Measurements from ENCODE around the gene TAF1L. TPM values are rescaled to one million over a fixed set of nuclear protein-coding genes. Genes with fewer than 3 reads are reported as not detected.
"Not testable (repeated sequence)": the region's sequence is repeated elsewhere in the genome, so short reads cannot be mapped to it uniquely, and the experiment has no call there.

Gene TAF1L
- polyA plus RNA-seq, 4 donors = 0.03 TPM; not detected in 3

DNA sequence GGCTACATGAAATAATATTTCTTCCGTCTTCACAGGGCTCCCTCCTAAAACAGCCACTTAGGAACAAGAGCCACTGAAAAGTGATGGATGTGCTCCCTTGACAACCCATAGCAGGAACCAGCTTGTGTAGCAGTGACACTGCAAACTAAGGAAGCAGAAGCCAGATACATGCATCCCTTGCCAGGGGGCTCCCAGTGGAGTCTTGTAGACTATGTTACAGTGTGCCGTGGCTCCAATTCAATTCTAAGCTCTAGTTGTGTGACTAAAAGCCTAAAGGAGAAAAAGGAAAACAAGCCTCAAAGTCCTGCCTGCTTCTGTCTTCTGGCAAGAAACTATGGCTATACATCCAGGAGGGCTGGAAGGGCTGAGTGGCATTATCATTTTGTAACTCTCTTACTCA, 12.2 kb upstream of the TAF1L start:
- 70 to 79% (median 79%) methylated on average over 2 of the region's 2 CpGs for WGBS, 3 donors

DNA sequence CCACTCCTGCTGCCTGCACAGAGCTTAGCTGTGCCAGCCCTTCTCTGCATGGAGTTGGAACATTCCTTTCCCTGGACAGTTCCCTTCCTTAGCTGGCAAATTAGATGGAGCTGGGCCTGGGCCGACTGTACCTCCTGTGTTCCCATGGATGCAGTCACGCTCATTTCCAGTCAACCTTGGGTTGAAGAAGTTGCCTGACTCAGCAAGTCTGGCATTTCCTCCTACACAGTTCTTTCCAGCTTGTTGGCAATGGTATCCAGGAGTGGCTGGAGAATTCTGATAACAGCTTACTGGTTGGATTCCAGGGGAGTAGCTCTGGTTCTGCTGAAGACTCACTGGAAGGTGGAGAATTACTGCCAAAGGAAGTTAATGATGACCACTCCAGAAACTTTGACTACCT, 9.2 kb upstream of the TAF1L start:
- WGBS, 3 donors = 67 to 79% (median 73%) methylated on average over 2 of the region's 2 CpGs
- FAIRE-seq = no peak

More for the DNA sequence above, 12.2 kb upstream of the TAF1L start:
- no peak overlapping the region for H3K27ac ChIP-seq (ENCODE audit: low read depth in 1 of 3, low read length in 2 of 3)
- H3K27me3 ChIP-seq (ENCODE audit: control insufficient read depth in 3 of 3, insufficient read depth in 3 of 3, low read length in 3 of 3) = no peaks in the 10 kb centered on the region
- FAIRE-seq (no peak), DNase-seq (no peak)
- no peaks in the 10 kb centered on the region for H3K36me3 ChIP-seq (ENCODE audit: control insufficient read depth in 3 of 3, insufficient read depth in 2 of 3, low read depth in 1 of 3, low read length in 3 of 3)
- H3K4me1 ChIP-seq (ENCODE audit: control insufficient read depth in 3 of 3, insufficient read depth in 2 of 3, low read depth in 1 of 3, low read length in 2 of 3) = no peaks in the 10 kb centered on the region
- no peak overlapping the region for H3K4me3 ChIP-seq (ENCODE audit: low read depth in 1 of 3, low read length in 3 of 3)
- peaks cover 0 to 2% of the 10 kb centered on the region in 2 donors for H3K9me3 ChIP-seq (ENCODE audit: control insufficient read depth in 2 of 2, insufficient read depth in 1 of 2, low read depth in 1 of 2, low read length in 1 of 2)

DNA sequence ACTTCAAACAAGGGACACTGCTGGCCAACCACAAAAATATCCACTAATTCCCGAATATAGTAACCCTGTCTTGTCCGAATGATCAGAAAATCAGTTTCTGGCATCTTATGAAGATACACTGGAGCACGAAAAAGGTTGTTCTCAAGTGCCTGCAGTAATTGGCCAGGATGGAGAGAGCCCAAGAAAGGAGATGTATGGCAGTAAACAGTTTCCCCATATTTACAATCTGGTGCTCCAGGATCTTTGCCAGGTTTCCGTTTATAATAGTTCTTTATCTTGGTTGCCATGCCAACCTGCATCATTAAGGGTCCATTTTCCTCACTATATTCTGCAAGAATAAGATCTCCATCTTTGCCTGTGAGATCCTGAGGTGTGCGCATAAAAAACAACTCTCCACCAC, 2.3 kb downstream of the TAF1L start:
- WGBS, 3 donors = 61 to 74% (median 62%) methylated on average over 5 of the region's 5 CpGs
- H3K4me3 ChIP-seq (ENCODE audit: low read depth in 1 of 3, low read length in 3 of 3); H3K4me1 ChIP-seq (ENCODE audit: control insufficient read depth in 3 of 3, insufficient read depth in 2 of 3, low read depth in 1 of 3, low read length in 2 of 3); DNase-seq; FAIRE-seq; H3K27me3 ChIP-seq (ENCODE audit: control insufficient read depth in 3 of 3, insufficient read depth in 3 of 3, low read length in 3 of 3); H3K36me3 ChIP-seq (ENCODE audit: control insufficient read depth in 3 of 3, insufficient read depth in 2 of 3, low read depth in 1 of 3, low read length in 3 of 3); H3K27ac ChIP-seq (ENCODE audit: low read depth in 1 of 3, low read length in 2 of 3); H3K9me3 ChIP-seq (ENCODE audit: control insufficient read depth in 2 of 2, insufficient read depth in 1 of 2, low read depth in 1 of 2, low read length in 1 of 2): not testable (repeated sequence)

More for the DNA sequence above, 9.2 kb upstream of the TAF1L start:
- no peaks in the 10 kb centered on the region for H3K4me1 ChIP-seq (ENCODE audit: control insufficient read depth in 3 of 3, insufficient read depth in 2 of 3, low read depth in 1 of 3, low read length in 2 of 3)
- no peak overlapping the region for H3K27ac ChIP-seq (ENCODE audit: low read depth in 1 of 3, low read length in 2 of 3)
- H3K4me3 ChIP-seq (ENCODE audit: low read depth in 1 of 3, low read length in 3 of 3) = no peak overlapping the region
- DNase-seq = no peak
- no peaks in the 10 kb centered on the region for H3K36me3 ChIP-seq (ENCODE audit: control insufficient read depth in 3 of 3, insufficient read depth in 2 of 3, low read depth in 1 of 3, low read length in 3 of 3)
- H3K9me3 ChIP-seq (ENCODE audit: control insufficient read depth in 2 of 2, insufficient read depth in 1 of 2, low read depth in 1 of 2, low read length in 1 of 2) = peaks cover 0 to 2% of the 10 kb centered on the region in 2 donors
- H3K27me3 ChIP-seq (ENCODE audit: control insufficient read depth in 3 of 3, insufficient read depth in 3 of 3, low read length in 3 of 3) = no peaks in the 10 kb centered on the region

DNA sequence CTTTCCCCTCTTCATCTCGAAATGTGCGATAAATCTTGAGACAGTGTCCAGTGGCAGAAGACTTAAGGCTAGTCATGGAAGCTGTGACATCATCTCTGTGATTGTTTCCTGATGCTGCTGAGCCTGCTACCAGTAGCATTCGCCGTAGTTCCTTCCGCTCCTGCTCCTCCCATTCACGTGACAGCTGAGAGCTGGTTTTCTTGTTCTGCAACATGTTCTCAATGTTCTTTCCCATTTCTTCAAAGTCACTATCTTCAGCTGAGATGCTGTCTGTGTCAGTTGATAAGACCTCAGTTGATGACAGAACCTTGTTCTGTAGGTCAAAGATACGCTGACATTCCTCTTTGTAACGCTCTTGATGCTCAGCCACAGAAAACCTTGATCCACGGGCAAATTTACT, 3.5 kb downstream of the TAF1L start:
- FAIRE-seq (no peak), DNase-seq (no peak)
- Histone ChIP-seq H3K27ac (ENCODE audit: low read depth in 1 of 3, low read length in 2 of 3) (no peak overlapping the region), H3K27me3 (ENCODE audit: control insufficient read depth in 3 of 3, insufficient read depth in 3 of 3, low read length in 3 of 3) (no peaks in the 10 kb centered on the region), H3K36me3 (ENCODE audit: control insufficient read depth in 3 of 3, insufficient read depth in 2 of 3, low read depth in 1 of 3, low read length in 3 of 3) (no peaks in the 10 kb centered on the region), H3K4me3 (ENCODE audit: low read depth in 1 of 3, low read length in 3 of 3) (no peak overlapping the region), H3K9me3 (ENCODE audit: control insufficient read depth in 2 of 2, insufficient read depth in 1 of 2, low read depth in 1 of 2, low read length in 1 of 2) (no peaks in the 10 kb centered on the region), H3K4me1 (ENCODE audit: control insufficient read depth in 3 of 3, insufficient read depth in 2 of 3, low read depth in 1 of 3, low read length in 2 of 3) (no peaks in the 10 kb centered on the region)
- 68 to 82% (median 82%) methylated on average over 9 of the region's 9 CpGs for WGBS, 3 donors

DNA sequence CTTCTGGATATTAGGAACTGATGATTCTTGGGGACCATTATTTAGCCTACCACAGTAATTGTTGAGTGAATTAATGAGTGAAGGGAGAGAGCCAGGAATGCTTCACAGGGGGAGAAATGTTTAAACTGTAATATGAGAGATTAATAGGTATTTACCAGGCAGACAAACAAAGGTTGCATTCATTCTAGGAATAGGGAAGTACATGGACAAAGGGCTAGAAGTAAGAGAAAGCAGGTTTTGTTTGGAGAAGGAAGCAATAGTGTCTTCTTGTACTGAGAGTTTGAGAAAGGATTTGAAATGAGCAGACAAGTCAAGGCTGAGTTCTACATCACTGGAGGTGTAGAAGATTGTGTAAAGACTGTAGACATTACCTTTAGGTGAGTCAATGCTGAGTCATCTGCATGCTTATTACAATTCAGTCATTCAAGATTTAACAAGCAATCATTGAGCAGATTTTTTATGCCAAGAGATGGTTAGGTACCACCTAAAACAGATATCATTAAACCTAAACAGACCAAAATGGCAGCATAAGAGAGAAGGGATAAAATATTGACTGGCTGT, 8.0 kb downstream of the TAF1L start:
- Histone ChIP-seq H3K27ac (ENCODE audit: low read depth in 1 of 3, low read length in 2 of 3) (no peak overlapping the region), H3K27me3 (ENCODE audit: control insufficient read depth in 3 of 3, insufficient read depth in 3 of 3, low read length in 3 of 3) (no peaks in the 10 kb centered on the region), H3K9me3 (ENCODE audit: control insufficient read depth in 2 of 2, insufficient read depth in 1 of 2, low read depth in 1 of 2, low read length in 1 of 2) (no peaks in the 10 kb centered on the region), H3K36me3 (ENCODE audit: control insufficient read depth in 3 of 3, insufficient read depth in 2 of 3, low read depth in 1 of 3, low read length in 3 of 3) (no peaks in the 10 kb centered on the region), H3K4me1 (ENCODE audit: control insufficient read depth in 3 of 3, insufficient read depth in 2 of 3, low read depth in 1 of 3, low read length in 2 of 3) (no peaks in the 10 kb centered on the region), H3K4me3 (ENCODE audit: low read depth in 1 of 3, low read length in 3 of 3) (no peak overlapping the region)
- FAIRE-seq = no peak
- DNase-seq = no peak

DNA sequence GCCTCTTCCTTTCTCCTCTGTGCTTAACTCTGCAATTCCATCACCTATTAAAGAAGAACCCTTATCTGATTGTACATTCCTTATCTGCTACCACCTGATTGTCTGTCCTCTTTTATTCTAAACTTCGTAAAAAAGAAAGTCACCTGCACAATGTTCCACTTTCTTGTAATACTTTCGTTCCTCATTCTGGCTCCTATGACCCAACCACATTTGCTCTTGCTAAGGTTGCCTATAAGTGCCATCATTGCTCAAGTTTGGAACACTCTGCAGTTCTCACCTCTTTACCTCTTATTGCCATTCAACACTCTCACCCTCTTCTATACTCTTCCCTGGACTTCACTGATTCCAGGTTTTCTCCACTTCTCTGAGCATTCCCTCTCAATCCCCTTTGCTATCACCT, 10.1 kb downstream of the TAF1L start:
- H3K27me3 ChIP-seq (ENCODE audit: control insufficient read depth in 3 of 3, insufficient read depth in 3 of 3, low read length in 3 of 3) = no peaks in the 10 kb centered on the region
- H3K4me3 ChIP-seq (ENCODE audit: low read depth in 1 of 3, low read length in 3 of 3) = no peak overlapping the region
- FAIRE-seq (no peak), DNase-seq (no peak)
- 69 to 84% (median 82%) methylated on average over 2 of the region's 2 CpGs for WGBS, 3 donors
- H3K27ac ChIP-seq (ENCODE audit: low read depth in 1 of 3, low read length in 2 of 3) = no peak overlapping the region
- no peaks in the 10 kb centered on the region for H3K4me1 ChIP-seq (ENCODE audit: control insufficient read depth in 3 of 3, insufficient read depth in 2 of 3, low read depth in 1 of 3, low read length in 2 of 3)
- H3K36me3 ChIP-seq (ENCODE audit: control insufficient read depth in 3 of 3, insufficient read depth in 2 of 3, low read depth in 1 of 3, low read length in 3 of 3) = no peaks in the 10 kb centered on the region
- no peaks in the 10 kb centered on the region for H3K9me3 ChIP-seq (ENCODE audit: control insufficient read depth in 2 of 2, insufficient read depth in 1 of 2, low read depth in 1 of 2, low read length in 1 of 2)

DNA sequence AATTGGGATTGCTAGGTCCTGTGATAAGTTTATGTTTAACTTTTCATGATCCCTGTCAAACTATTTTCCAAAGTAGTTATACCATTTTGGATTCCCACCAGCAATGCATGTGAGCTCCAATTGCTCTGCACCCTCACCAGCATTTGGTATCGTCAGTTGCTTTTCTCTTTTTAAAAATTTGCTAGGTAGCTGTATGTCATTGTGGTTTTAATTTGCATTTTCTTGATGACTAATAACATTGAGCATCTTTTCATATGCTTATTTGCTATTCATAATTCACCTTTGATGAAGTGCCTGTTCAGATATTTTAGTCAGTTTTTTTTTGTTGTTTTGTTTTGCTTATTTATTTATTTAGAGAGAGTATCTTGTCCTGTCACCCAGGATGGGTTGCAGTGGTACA, 12.5 kb downstream of the TAF1L start:
- WGBS, 3 donors = 65 to 74% (median 70%) methylated on average over 1 of the region's 1 CpG

DNA sequence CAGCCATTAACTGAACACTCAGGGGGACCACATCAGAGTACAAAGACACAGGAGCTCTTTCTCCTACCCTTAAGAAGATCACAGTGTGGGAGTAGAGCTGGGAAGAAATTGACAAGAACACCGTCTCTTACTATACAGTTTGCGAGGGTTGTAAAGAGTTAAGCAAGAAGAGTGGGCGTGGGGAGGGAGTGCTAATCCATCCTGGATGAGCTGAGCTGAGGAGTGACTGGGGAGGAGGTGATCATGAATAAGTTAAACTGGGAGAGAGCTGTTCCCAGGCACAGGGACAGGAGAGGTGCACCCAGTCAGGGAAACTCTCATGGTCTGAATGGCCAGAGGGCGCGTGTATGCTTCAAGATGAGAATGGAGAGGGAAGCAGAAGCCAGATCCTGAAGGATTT, 17.2 kb downstream of the TAF1L start:
- Histone ChIP-seq H3K36me3 (ENCODE audit: control insufficient read depth in 3 of 3, insufficient read depth in 2 of 3, low read depth in 1 of 3, low read length in 3 of 3) (no peaks in the 10 kb centered on the region), H3K27me3 (ENCODE audit: control insufficient read depth in 3 of 3, insufficient read depth in 3 of 3, low read length in 3 of 3) (no peaks in the 10 kb centered on the region), H3K9me3 (ENCODE audit: control insufficient read depth in 2 of 2, insufficient read depth in 1 of 2, low read depth in 1 of 2, low read length in 1 of 2) (no peaks in the 10 kb centered on the region), H3K27ac (ENCODE audit: low read depth in 1 of 3, low read length in 2 of 3) (no peak overlapping the region), H3K4me1 (ENCODE audit: control insufficient read depth in 3 of 3, insufficient read depth in 2 of 3, low read depth in 1 of 3, low read length in 2 of 3) (no peaks in the 10 kb centered on the region), H3K4me3 (ENCODE audit: low read depth in 1 of 3, low read length in 3 of 3) (no peak overlapping the region)
- DNase-seq (no peak), FAIRE-seq (no peak)
- 69 to 78% (median 75%) methylated on average over 5 of the region's 5 CpGs for WGBS, 3 donors

More for the DNA sequence above, 12.5 kb downstream of the TAF1L start:
- no peaks in the 10 kb centered on the region for H3K9me3 ChIP-seq (ENCODE audit: control insufficient read depth in 2 of 2, insufficient read depth in 1 of 2, low read depth in 1 of 2, low read length in 1 of 2)
- DNase-seq = no peak
- H3K27me3 ChIP-seq (ENCODE audit: control insufficient read depth in 3 of 3, insufficient read depth in 3 of 3, low read length in 3 of 3) = no peaks in the 10 kb centered on the region
- no peak overlapping the region for H3K27ac ChIP-seq (ENCODE audit: low read depth in 1 of 3, low read length in 2 of 3)
- H3K4me1 ChIP-seq (ENCODE audit: control insufficient read depth in 3 of 3, insufficient read depth in 2 of 3, low read depth in 1 of 3, low read length in 2 of 3) = no peaks in the 10 kb centered on the region
- no peak overlapping the region for H3K4me3 ChIP-seq (ENCODE audit: low read depth in 1 of 3, low read length in 3 of 3)
- no peak for FAIRE-seq
- no peaks in the 10 kb centered on the region for H3K36me3 ChIP-seq (ENCODE audit: control insufficient read depth in 3 of 3, insufficient read depth in 2 of 3, low read depth in 1 of 3, low read length in 3 of 3)

DNA sequence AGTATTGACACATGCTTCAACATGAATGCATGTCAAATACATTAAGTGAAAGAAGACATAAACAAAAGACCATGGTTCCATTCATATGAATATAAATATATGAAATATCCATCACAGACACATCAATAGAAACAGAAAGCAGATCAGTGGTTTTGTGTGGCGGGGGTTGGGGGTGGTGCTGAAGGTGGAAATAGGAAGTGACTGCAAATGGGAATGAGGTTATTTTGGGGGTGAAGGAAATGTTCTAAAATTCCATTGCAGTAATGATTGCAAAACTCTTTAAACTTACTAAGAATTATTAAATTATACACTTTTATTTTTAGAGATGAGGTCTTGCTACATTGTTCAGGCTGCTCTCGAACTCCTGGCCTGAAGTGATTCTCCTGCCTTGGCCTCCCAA, 28.7 kb downstream of the TAF1L start:
- no peak for FAIRE-seq
- no peak overlapping the region for H3K27ac ChIP-seq (ENCODE audit: low read depth in 1 of 3, low read length in 2 of 3)
- H3K4me3 ChIP-seq (ENCODE audit: low read depth in 1 of 3, low read length in 3 of 3) = no peak overlapping the region
- H3K36me3 ChIP-seq (ENCODE audit: control insufficient read depth in 3 of 3, insufficient read depth in 2 of 3, low read depth in 1 of 3, low read length in 3 of 3) = no peaks in the 10 kb centered on the region
- H3K9me3 ChIP-seq (ENCODE audit: control insufficient read depth in 2 of 2, insufficient read depth in 1 of 2, low read depth in 1 of 2, low read length in 1 of 2) = peaks cover 0 to 3% of the 10 kb centered on the region in 2 donors
- no peak for DNase-seq
- 68 to 83% (median 69%) methylated on average over 2 of the region's 2 CpGs for WGBS, 3 donors
- H3K4me1 ChIP-seq (ENCODE audit: control insufficient read depth in 3 of 3, insufficient read depth in 2 of 3, low read depth in 1 of 3, low read length in 2 of 3) = no peaks in the 10 kb centered on the region
- H3K27me3 ChIP-seq (ENCODE audit: control insufficient read depth in 3 of 3, insufficient read depth in 3 of 3, low read length in 3 of 3) = peaks cover 0 to 2% (median 0%) of the 10 kb centered on the region in 3 donors

Data from small intestine (tissue), 7 donors.